K562 (cell line): ENCODE results near the gene HEMGN. TPM values are rescaled to one million over a fixed set of nuclear protein-coding genes. Genes with fewer than 3 reads are reported as not detected.

Experiments
- ELK3 ChIP-seq: fragments of 450-650 bp; formaldehyde crosslinking; IDR thresholded peaks from 2 replicates; pipeline ENCODE4 v1.4.0; 2020; ENCODE audit warnings: mild to moderate bottlenecking
- EWSR1 ChIP-seq: fragments of 450-650 bp; IDR thresholded peaks from 2 replicates; pipeline ENCODE4 v1.6.1; 2018; ENCODE audit warnings: borderline replicate concordance, mild to moderate bottlenecking, low read depth, moderate library complexity; ENCODE audit not compliant: partially characterized antibody
- HMGN3 ChIP-seq: IDR thresholded peaks from 2 replicates; pipeline ENCODE4 v1.6.1; 2011; ENCODE audit warnings: borderline replicate concordance, low read depth, mild to moderate bottlenecking, mixed read lengths, low read length; ENCODE audit not compliant: insufficient read length; ENCODE audit errors: extremely low read depth
- HNRNPK ChIP-seq: fragments of 200-400 bp; formaldehyde crosslinking; IDR thresholded peaks from one replicate; pipeline ENCODE4 v1.6.1; 2018; ENCODE audit warnings: mild to moderate bottlenecking, low read depth, low read length; ENCODE audit not compliant: poor library complexity, severe bottlenecking
- HNRNPUL1 ChIP-seq: fragments of 200-400 bp; formaldehyde crosslinking; IDR thresholded peaks from 2 replicates; pipeline ENCODE4 v1.6.1; 2017; ENCODE audit warnings: low read length
- MEIS2 ChIP-seq: fragments of 450-650 bp; IDR thresholded peaks from 2 replicates; pipeline ENCODE4 v1.6.1; 2014; ENCODE audit warnings: mild to moderate bottlenecking; ENCODE audit not compliant: partially characterized antibody
- NR4A1 ChIP-seq, 2 experiments: fragments of 250-450 bp in 1 of 2; fragments of 450-650 bp in 1 of 2; sonication (Bioruptor Pico) in 1 of 2; IDR thresholded peaks; 2 replicates each; pipeline versions ENCODE4 v1.4.0 to v1.6.1; 2016 to 2020; ENCODE audit warnings: mild to moderate bottlenecking in 2 of 2, missing compliant biosample characterization in 1 of 2, missing genetic modification characterization in 1 of 2, moderate library complexity in 1 of 2
- POU5F1 ChIP-seq: fragments of 150-350 bp; IDR thresholded peaks from 2 replicates; pipeline ENCODE4 v1.6.1; 2014; ENCODE audit warnings: borderline replicate concordance, low read length, low read depth, mild to moderate bottlenecking; ENCODE audit not compliant: partially characterized antibody
- PREB ChIP-seq: sonication (generic); formaldehyde crosslinking; IDR thresholded peaks from 2 replicates; pipeline ENCODE4 v1.8.1; 2023; ENCODE audit warnings: mild to moderate bottlenecking, missing genetic modification reagents
- RBFOX2 ChIP-seq: fragments of 200-400 bp; formaldehyde crosslinking; IDR thresholded peaks from 2 replicates; pipeline ENCODE4 v1.6.1; 2017; ENCODE audit warnings: low read depth, mild to moderate bottlenecking, low read length, moderate library complexity
- SREBF2 ChIP-seq: sonication (generic); formaldehyde crosslinking; IDR thresholded peaks from 2 replicates; pipeline ENCODE4 v1.4.0; 2020; ENCODE audit warnings: mild to moderate bottlenecking, missing genetic modification reagents
- TEAD4 ChIP-seq, 2 experiments: sonication (generic) in 1 of 2; formaldehyde crosslinking in 1 of 2; IDR thresholded peaks; 2 replicates each; pipeline versions ENCODE4 v1.6.1 to v1.8.0; 2012 to 2022; ENCODE audit warnings: borderline replicate concordance in 1 of 2, inconsistent platforms in 1 of 2, low read length in 1 of 2, mild to moderate bottlenecking in 1 of 2, missing genetic modification reagents in 1 of 2
- ZNF143 ChIP-seq: sonication (generic); formaldehyde crosslinking; IDR thresholded peaks from 2 replicates; pipeline ENCODE4 v1.9.0; 2022; ENCODE audit warnings: mild to moderate bottlenecking, missing genetic modification reagents
- ZNF174 ChIP-seq: fragments of 250-450 bp; sonication (Bioruptor Pico); IDR thresholded peaks from 2 replicates; pipeline ENCODE4 v1.4.0; 2020; ENCODE audit warnings: mild to moderate bottlenecking
- ZNF436 ChIP-seq: fragments of 250-450, 450-650 bp; sonication (Bioruptor Pico); formaldehyde crosslinking; IDR thresholded peaks from 2 replicates; pipeline ENCODE4 v1.7.0; 2020; ENCODE audit warnings: mild to moderate bottlenecking
- ZNF583 ChIP-seq: fragments of 250-450 bp; sonication (Bioruptor Pico); IDR thresholded peaks from 2 replicates; pipeline ENCODE4 v1.4.0; 2020
- polyA plus RNA-seq, 8 experiments: library from polyadenylated mRNA; depleted of rRNA in 4 of 8; stranded (reverse) in 5 of 8; unstranded in 3 of 8; fragments of >200 nt; fragmentation: Nextera tagmentation in 2 of 8; fragmentation: Illumina TruSeq in 1 of 8; extraction: Ambion mirVana in 2 of 8; extraction: Trizol in 1 of 8; gene quantifications; 2 replicates each; pipeline versions ENCODE4 v1.2.1 to v1.2.3, GENCODE V29; 2011 to 2014; ENCODE audit warnings: inconsistent platforms in 1 of 8, missing spikeins in 1 of 8
- total RNA-seq, 7 experiments: library from RNA; depleted of rRNA in 6 of 7; stranded (reverse); fragments of >200 nt in 6 of 7; fragmentation: Illumina TruSeq in 2 of 7; extraction: Trizol in 2 of 7; gene quantifications; 2 replicates each; pipeline versions ENCODE4 v1.2.1 to v1.2.3, GENCODE V29; 2011 to 2021; ENCODE audit warnings: low replicate concordance in 1 of 7
- TF ChIP-seq, protein P1 (sequence below): fragments of 450-650 bp; conservative IDR thresholded peaks from 2 replicates; pipeline ENCODE4 v1.6.1; 2016; ENCODE audit warnings: missing genetic modification characterization, low read depth, mild to moderate bottlenecking, missing compliant biosample characterization, moderate library complexity
- TF ChIP-seq, protein P2 (sequence below): IDR thresholded peaks from 2 replicates; pipeline ENCODE4 v1.6.1; 2016; ENCODE audit warnings: missing genetic modification characterization, missing compliant biosample characterization
- TF ChIP-seq, protein P3 (sequence below): sonication (generic); formaldehyde crosslinking; IDR thresholded peaks from 2 replicates; pipeline ENCODE4 v1.8.1; 2023; ENCODE audit warnings: mild to moderate bottlenecking, missing genetic modification reagents

Gene HEMGN
- total and polyA plus RNA-seq, 9 of the 15 experiments (the other 6 are each of a cell fraction or from before 2014, with no cell fraction given) = 56.3 to 258 (median 137) TPM

DNA sequence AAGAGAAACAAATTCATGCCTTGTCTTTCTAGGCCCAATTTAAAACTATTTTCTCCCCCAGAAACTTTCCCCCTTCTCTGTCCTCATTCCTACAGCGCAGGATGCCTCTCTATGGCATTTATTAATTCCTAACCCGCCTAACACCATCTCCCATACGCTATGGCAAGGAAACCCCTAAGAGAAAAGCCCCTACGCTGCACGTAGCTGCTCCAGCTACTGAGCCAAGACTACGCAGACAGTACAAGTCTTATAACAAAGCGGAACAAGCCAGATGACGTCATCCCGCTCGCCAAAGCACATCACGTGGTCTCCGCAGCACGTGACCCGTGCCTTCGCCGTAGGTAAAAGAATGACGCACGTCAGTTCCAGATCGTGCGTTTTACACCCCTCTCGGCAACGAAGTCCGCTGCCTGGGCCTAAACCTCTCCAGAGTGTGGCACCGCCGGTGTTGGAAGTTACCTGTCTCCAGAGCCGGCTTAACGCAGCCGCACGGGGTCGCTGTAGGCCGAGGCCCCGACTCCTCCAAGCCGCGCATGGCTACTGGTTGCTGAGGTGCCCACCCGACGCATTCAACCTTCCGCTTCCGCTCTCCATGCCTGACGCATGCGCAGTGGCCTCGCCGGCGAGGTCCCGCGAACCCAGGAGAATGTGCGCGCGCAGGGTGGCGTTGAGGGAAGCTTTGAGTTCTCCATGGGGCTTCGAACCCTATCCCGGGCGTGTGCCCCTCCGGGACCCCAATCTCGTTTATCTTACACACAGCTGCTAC lies 15.8 kb downstream of the HEMGN start, which contains the start of gene TRMO (continued):
- TF ChIP-seq, protein P1, sequence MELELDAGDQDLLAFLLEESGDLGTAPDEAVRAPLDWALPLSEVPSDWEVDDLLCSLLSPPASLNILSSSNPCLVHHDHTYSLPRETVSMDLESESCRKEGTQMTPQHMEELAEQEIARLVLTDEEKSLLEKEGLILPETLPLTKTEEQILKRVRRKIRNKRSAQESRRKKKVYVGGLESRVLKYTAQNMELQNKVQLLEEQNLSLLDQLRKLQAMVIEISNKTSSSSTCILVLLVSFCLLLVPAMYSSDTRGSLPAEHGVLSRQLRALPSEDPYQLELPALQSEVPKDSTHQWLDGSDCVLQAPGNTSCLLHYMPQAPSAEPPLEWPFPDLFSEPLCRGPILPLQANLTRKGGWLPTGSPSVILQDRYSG (tag) = peak; percentile 92
- TF ChIP-seq HMGN3 (no peak), ELK3 (no peak), MEIS2 (peak; percentile 95), HNRNPK (no peak), EWSR1 (no peak), ZNF143 (CRISPR knock-in tag) (no peak), ZNF174 (no peak; the same call in 1 of the 2 replicates), TEAD4 (IDR thresholded peaks at IDR 0.05; ENCODE audit: low read length) (no peak; the same call in 1 of the 2 replicates), TEAD4 (CRISPR knock-in tag; IDR thresholded peaks at IDR 0.05; ENCODE audit: borderline replicate concordance) (no peak), ZNF583 (CRISPR knock-in tag) (peak; percentile 93; the same call in 1 of the 2 replicates), SREBF2 (CRISPR knock-in tag) (0 out of 2 replicates have a peak, but pooled peaks have one; percentile 67), RBFOX2 (peak; percentile 96), NR4A1 (CRISPR knock-in tag; IDR thresholded peaks at IDR 0.05) (peak; percentile 97), NR4A1 (tag; IDR thresholded peaks at IDR 0.05) (0 out of 2 replicates have a peak, but pooled peaks have one; percentile 83), POU5F1 (peak; percentile 71), PREB (peak; percentile 92; the same call in 1 of the 2 replicates), HNRNPUL1 (no peak), ZNF436 (CRISPR knock-in tag) (peak; percentile 63; the same call in 1 of the 2 replicates)
- TF ChIP-seq, protein P2, sequence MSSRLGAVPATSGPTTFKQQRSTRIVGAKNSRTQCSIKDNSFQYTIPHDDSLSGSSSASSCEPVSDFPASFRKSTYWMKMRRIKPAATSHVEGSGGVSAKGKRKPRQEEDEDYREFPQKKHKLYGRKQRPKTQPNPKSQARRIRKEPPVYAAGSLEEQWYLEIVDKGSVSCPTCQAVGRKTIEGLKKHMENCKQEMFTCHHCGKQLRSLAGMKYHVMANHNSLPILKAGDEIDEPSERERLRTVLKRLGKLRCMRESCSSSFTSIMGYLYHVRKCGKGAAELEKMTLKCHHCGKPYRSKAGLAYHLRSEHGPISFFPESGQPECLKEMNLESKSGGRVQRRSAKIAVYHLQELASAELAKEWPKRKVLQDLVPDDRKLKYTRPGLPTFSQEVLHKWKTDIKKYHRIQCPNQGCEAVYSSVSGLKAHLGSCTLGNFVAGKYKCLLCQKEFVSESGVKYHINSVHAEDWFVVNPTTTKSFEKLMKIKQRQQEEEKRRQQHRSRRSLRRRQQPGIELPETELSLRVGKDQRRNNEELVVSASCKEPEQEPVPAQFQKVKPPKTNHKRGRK (tag) = 0 out of 2 replicates have a peak, but pooled peaks have one; percentile 6
- TF ChIP-seq, protein P3, sequence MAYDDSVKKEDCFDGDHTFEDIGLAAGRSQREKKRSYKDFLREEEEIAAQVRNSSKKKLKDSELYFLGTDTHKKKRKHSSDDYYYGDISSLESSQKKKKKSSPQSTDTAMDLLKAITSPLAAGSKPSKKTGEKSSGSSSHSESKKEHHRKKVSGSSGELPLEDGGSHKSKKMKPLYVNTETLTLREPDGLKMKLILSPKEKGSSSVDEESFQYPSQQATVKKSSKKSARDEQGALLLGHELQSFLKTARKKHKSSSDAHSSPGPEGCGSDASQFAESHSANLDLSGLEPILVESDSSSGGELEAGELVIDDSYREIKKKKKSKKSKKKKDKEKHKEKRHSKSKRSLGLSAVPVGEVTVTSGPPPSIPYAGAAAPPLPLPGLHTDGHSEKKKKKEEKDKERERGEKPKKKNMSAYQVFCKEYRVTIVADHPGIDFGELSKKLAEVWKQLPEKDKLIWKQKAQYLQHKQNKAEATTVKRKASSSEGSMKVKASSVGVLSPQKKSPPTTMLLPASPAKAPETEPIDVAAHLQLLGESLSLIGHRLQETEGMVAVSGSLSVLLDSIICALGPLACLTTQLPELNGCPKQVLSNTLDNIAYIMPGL = peak; percentile 87; the same call in 1 of the 2 replicates
